Neural cell (in vitro differentiated cells): ENCODE results near the gene KCNIP4.

Experiments
- TF ChIP-seq, protein P1 (sequence below): fragments of 450-650 bp; IDR thresholded peaks from 2 replicates; pipeline ENCODE4 v1.5.1; 2014; ENCODE audit warnings: antibody characterized with exemption, mild to moderate bottlenecking, moderate library complexity; ENCODE audit not compliant: poor library complexity, severe bottlenecking
- TF ChIP-seq, protein P2 (sequence below): IDR thresholded peaks from 2 replicates; pipeline ENCODE4 v1.6.1; 2012; ENCODE audit warnings: borderline replicate concordance

DNA sequence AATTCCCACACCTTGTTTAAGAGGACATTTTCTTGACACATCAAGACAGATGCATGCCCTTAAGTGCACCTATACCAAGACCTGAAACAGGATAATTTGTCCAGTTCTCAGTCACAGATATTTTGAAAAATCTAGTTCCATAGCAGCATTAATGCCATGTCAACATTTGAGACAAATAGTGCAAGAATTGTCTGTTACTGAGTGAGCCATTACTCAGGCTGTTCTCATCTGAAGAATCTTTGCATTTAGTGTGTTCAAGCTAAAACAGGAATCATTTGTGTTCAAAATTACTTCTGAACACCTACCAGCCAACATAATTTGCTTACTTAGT is 354.9 kb downstream of the KCNIP4 start:
- TF ChIP-seq, protein P1, sequence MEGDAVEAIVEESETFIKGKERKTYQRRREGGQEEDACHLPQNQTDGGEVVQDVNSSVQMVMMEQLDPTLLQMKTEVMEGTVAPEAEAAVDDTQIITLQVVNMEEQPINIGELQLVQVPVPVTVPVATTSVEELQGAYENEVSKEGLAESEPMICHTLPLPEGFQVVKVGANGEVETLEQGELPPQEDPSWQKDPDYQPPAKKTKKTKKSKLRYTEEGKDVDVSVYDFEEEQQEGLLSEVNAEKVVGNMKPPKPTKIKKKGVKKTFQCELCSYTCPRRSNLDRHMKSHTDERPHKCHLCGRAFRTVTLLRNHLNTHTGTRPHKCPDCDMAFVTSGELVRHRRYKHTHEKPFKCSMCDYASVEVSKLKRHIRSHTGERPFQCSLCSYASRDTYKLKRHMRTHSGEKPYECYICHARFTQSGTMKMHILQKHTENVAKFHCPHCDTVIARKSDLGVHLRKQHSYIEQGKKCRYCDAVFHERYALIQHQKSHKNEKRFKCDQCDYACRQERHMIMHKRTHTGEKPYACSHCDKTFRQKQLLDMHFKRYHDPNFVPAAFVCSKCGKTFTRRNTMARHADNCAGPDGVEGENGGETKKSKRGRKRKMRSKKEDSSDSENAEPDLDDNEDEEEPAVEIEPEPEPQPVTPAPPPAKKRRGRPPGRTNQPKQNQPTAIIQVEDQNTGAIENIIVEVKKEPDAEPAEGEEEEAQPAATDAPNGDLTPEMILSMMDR, result no peak
- TF ChIP-seq, protein P2, sequence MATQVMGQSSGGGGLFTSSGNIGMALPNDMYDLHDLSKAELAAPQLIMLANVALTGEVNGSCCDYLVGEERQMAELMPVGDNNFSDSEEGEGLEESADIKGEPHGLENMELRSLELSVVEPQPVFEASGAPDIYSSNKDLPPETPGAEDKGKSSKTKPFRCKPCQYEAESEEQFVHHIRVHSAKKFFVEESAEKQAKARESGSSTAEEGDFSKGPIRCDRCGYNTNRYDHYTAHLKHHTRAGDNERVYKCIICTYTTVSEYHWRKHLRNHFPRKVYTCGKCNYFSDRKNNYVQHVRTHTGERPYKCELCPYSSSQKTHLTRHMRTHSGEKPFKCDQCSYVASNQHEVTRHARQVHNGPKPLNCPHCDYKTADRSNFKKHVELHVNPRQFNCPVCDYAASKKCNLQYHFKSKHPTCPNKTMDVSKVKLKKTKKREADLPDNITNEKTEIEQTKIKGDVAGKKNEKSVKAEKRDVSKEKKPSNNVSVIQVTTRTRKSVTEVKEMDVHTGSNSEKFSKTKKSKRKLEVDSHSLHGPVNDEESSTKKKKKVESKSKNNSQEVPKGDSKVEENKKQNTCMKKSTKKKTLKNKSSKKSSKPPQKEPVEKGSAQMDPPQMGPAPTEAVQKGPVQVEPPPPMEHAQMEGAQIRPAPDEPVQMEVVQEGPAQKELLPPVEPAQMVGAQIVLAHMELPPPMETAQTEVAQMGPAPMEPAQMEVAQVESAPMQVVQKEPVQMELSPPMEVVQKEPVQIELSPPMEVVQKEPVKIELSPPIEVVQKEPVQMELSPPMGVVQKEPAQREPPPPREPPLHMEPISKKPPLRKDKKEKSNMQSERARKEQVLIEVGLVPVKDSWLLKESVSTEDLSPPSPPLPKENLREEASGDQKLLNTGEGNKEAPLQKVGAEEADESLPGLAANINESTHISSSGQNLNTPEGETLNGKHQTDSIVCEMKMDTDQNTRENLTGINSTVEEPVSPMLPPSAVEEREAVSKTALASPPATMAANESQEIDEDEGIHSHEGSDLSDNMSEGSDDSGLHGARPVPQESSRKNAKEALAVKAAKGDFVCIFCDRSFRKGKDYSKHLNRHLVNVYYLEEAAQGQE, result no peak
